CD14-positive monocyte (primary cell): Measurements from ENCODE around the gene ERMN. TPM values are rescaled to one million over a fixed set of nuclear protein-coding genes. Genes with fewer than 3 reads are reported as not detected.

Experiments
- DNase-seq, 3 donors: peaks; one replicate each; pipeline ENCODE4 v3.0.0-alpha.2; 2011 to 2022
- H2AFZ ChIP-seq: 2 replicates; pipeline ENCODE4 v1.6.0; 2012; ENCODE audit warnings: mild to moderate bottlenecking, low read depth, low read length, inconsistent platforms; ENCODE audit not compliant: insufficient read depth, poor library complexity, severe bottlenecking
- H3K27ac ChIP-seq, 2 donors: 1 replicate in 1 of 2; 2 replicates in 1 of 2; pipeline ENCODE4 v1.5.1; 2012 to 2013; ENCODE audit warnings: low read length in 2 of 2, control low read depth in 1 of 2, inconsistent platforms in 1 of 2, low read depth in 1 of 2, mild to moderate bottlenecking in 1 of 2
- H3K27me3 ChIP-seq, 2 donors: one replicate each; pipeline versions ENCODE4 v1.6.0 to v1.6.1; 2011 to 2013; ENCODE audit warnings: low read length in 2 of 2; ENCODE audit not compliant: control insufficient read depth in 2 of 2, insufficient read depth in 2 of 2
- H3K36me3 ChIP-seq, 2 donors: replicated peaks in 1 of 2; 1 replicate in 1 of 2; 2 replicates in 1 of 2; pipeline versions ENCODE4 v1.5.1 to v1.6.1; 2012 to 2013; ENCODE audit warnings: low read length in 2 of 2, control low read depth in 1 of 2, inconsistent platforms in 1 of 2, mild to moderate bottlenecking in 1 of 2; ENCODE audit not compliant: insufficient read depth in 2 of 2, control insufficient read depth in 1 of 2
- H3K4me1 ChIP-seq, 2 donors: 1 replicate in 1 of 2; 2 replicates in 1 of 2; pipeline versions ENCODE4 v1.5.1 to v1.6.1; 2012 to 2013; ENCODE audit warnings: low read length in 2 of 2, control low read depth in 1 of 2, inconsistent platforms in 1 of 2, mild to moderate bottlenecking in 1 of 2, moderate library complexity in 1 of 2; ENCODE audit not compliant: insufficient read depth in 2 of 2, control insufficient read depth in 1 of 2
- H3K4me2 ChIP-seq: replicated peaks from 2 replicates; pipeline ENCODE3; 2012; ENCODE audit warnings: low read length, moderate library complexity, mild to moderate bottlenecking; ENCODE audit not compliant: poor library complexity, severe bottlenecking; ENCODE audit errors: extremely low read depth
- H3K4me3 ChIP-seq, 3 experiments: fragments of 200-600 bp in 1 of 3; sonication (generic) in 1 of 3; replicated peaks in 1 of 3; 1 replicate in 2 of 3; 2 replicates in 1 of 3; pipeline ENCODE4 v1.5.1; 2011 to 2013; ENCODE audit warnings: low read length in 3 of 3, mild to moderate bottlenecking in 3 of 3, control low read depth in 2 of 3, low read depth in 2 of 3, inconsistent platforms in 1 of 3, moderate library complexity in 1 of 3
- H3K79me2 ChIP-seq: 2 replicates; pipeline ENCODE4 v1.6.0; 2012; ENCODE audit warnings: mild to moderate bottlenecking, control low read depth, inconsistent platforms, low read length, moderate library complexity; ENCODE audit not compliant: insufficient read depth
- H3K9ac ChIP-seq: 2 replicates; pipeline ENCODE4 v1.6.0; 2017; ENCODE audit warnings: low read length, mild to moderate bottlenecking; ENCODE audit not compliant: insufficient read depth, poor library complexity, severe bottlenecking
- H3K9me3 ChIP-seq, 2 donors: replicated peaks in 1 of 2; 1 replicate in 1 of 2; 2 replicates in 1 of 2; pipeline versions ENCODE4 v1.5.1 to v1.6.1; 2012 to 2013; ENCODE audit warnings: low read length in 2 of 2, control low read depth in 1 of 2; ENCODE audit not compliant: control insufficient read depth in 1 of 2, insufficient read depth in 1 of 2
- H4K20me1 ChIP-seq: 2 replicates; pipeline ENCODE4 v1.6.0; 2012; ENCODE audit warnings: mild to moderate bottlenecking, low read length, control low read depth, moderate library complexity; ENCODE audit not compliant: insufficient read depth
- H3K27ac Mint-ChIP-seq, 7 donors: one replicate each; pipeline ENCODE4 v1.8.0; 2020; ENCODE audit warnings: mild to moderate bottlenecking in 7 of 7, mixed read lengths in 7 of 7, moderate library complexity in 6 of 7, inconsistent platforms in 2 of 7
- H3K27me3 Mint-ChIP-seq, 3 donors: one replicate each; pipeline ENCODE4 v1.8.0; 2021 to 2022; ENCODE audit warnings: low read depth in 3 of 3, mild to moderate bottlenecking in 3 of 3, mixed read lengths in 3 of 3, moderate library complexity in 3 of 3, inconsistent platforms in 1 of 3
- H3K36me3 Mint-ChIP-seq, 2 donors: one replicate each; pipeline ENCODE4 v1.8.0; 2020; ENCODE audit warnings: mixed read lengths in 2 of 2, inconsistent platforms in 1 of 2, mild to moderate bottlenecking in 1 of 2
- H3K4me1 Mint-ChIP-seq: one replicate; pipeline ENCODE4 v1.8.0; 2020; ENCODE audit warnings: mild to moderate bottlenecking, mixed read lengths
- H3K4me3 Mint-ChIP-seq, 2 donors: one replicate each; pipeline ENCODE4 v1.8.0; 2020; ENCODE audit warnings: mild to moderate bottlenecking in 2 of 2, mixed read lengths in 2 of 2, moderate library complexity in 1 of 2
- H3K9me3 Mint-ChIP-seq, 7 donors: one replicate each; pipeline ENCODE4 v1.8.0; 2020 to 2022; ENCODE audit warnings: mixed read lengths in 7 of 7, mild to moderate bottlenecking in 6 of 7, moderate library complexity in 6 of 7, inconsistent platforms in 2 of 7
- WGBS: methylation state at CpG from one replicate; pipeline ENCODE4 v1.1.5; 2013; ENCODE audit warnings: missing lambda C conversion rate; ENCODE audit not compliant: insufficient coverage; 5-methylcytosine and 5-hydroxymethylcytosine counted together
- intact Hi-C, 2 donors: fragments of 100-400 bp; cut with micrococcal nuclease; formaldehyde crosslinking; loops; one replicate each; pipeline versions ENCODE4 v1.15.0 to v1.15.1; 2023
- polyA plus RNA-seq, 3 donors: library from polyadenylated mRNA; depleted of rRNA in 1 of 3; unstranded in 2 of 3; stranded (reverse) in 1 of 3; fragments of 300-500 nt in 2 of 3; fragments of >200 nt in 1 of 3; fragmentation: Illumina TruSeq in 2 of 3; gene quantifications; 1 replicate in 2 of 3; 2 replicates in 1 of 3; pipeline ENCODE4 v1.2.3, GENCODE V29; 2012 to 2021
- TF ChIP-seq, protein P1 (sequence below): fragments of 200-600 bp; IDR thresholded peaks from one replicate; pipeline ENCODE4 v1.8.0; 2022; ENCODE audit warnings: antibody characterized with exemption, mild to moderate bottlenecking

The ERMN gene
- polyA plus RNA-seq, 3 donors, result 0.19 to 3.9 TPM; not detected in 1

DNA sequence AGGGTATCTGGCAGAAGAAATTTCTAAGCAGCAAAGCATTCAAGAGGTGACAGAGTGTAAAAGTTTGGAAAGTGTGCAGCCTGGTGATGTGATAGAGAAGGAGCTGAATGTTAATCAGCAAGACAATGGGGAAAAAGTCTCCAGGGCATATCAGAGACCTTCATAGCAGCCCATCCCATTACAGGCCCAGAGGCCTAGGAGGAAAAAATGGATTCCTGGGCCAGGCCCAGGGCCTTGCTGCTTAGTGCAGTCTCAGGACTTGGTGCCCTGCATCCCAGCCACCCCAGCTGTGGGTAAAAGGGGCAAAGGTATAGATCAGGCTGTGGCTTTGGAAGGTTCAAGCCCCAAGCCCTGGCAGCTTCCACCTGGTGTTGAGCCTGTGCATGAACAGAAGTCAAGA is 35.9 kb upstream of the ERMN start:
- intact Hi-C loops, result no loop called here
- DNase-seq, result no peak
- no peak overlapping the region for H3K27ac Mint-ChIP-seq
- no peaks in the 10 kb centered on the region for H3K27me3 Mint-ChIP-seq
- Histone ChIP-seq H3K9ac (no peak overlapping the region), H2AFZ (no peak overlapping the region), H3K4me3 (no peak overlapping the region), H3K4me1 (no peaks in the 10 kb centered on the region), H3K79me2 (no peaks in the 10 kb centered on the region), H3K36me3 (no peaks in the 10 kb centered on the region), H4K20me1 (no peaks in the 10 kb centered on the region), H3K9me3 (peaks cover 13 to 14% of the 10 kb centered on the region in 2 donors), H3K27ac (no peak overlapping the region), H3K4me2 (no peak overlapping the region), H3K27me3 (no peaks in the 10 kb centered on the region)
- no peak overlapping the region for H3K4me3 Mint-ChIP-seq
- peaks cover 7% of the 10 kb centered on the region in 2 donors for H3K36me3 Mint-ChIP-seq
- TF ChIP-seq, protein P1, sequence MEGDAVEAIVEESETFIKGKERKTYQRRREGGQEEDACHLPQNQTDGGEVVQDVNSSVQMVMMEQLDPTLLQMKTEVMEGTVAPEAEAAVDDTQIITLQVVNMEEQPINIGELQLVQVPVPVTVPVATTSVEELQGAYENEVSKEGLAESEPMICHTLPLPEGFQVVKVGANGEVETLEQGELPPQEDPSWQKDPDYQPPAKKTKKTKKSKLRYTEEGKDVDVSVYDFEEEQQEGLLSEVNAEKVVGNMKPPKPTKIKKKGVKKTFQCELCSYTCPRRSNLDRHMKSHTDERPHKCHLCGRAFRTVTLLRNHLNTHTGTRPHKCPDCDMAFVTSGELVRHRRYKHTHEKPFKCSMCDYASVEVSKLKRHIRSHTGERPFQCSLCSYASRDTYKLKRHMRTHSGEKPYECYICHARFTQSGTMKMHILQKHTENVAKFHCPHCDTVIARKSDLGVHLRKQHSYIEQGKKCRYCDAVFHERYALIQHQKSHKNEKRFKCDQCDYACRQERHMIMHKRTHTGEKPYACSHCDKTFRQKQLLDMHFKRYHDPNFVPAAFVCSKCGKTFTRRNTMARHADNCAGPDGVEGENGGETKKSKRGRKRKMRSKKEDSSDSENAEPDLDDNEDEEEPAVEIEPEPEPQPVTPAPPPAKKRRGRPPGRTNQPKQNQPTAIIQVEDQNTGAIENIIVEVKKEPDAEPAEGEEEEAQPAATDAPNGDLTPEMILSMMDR, result no peak
- peaks cover 3% of the 10 kb centered on the region for H3K4me1 Mint-ChIP-seq
- peaks cover 13 to 23% (median 15%) of the 10 kb centered on the region in 7 donors for H3K9me3 Mint-ChIP-seq

DNA sequence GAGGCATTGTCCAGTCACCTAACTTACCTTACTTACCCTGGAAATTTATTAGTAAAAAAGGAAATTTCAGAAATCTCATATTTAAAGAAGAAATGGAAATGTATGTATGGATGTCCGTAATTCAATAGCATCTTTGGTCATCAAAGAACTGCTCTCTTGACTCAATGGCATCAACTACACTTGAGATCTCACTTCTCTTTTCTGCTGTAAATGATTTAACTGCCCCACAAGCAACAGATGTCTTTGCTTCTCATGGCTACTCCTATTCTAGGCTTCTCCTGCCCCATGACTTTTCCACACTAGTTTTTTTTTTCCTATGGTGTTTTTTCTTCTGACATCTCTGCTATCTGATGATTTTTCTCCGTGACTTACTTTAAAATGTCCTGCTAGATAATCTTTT is 34.0 kb upstream of the ERMN start:
- no peak overlapping the region for H3K4me2 ChIP-seq
- intact Hi-C loops, result no loop called here

More for the DNA sequence above, 34.0 kb upstream of the ERMN start:
- Mint-ChIP-seq H3K27ac (no peak overlapping the region), H3K4me3 (no peak overlapping the region), H3K4me1 (peaks cover 3% of the 10 kb centered on the region), H3K27me3 (no peaks in the 10 kb centered on the region), H3K9me3 (peaks cover 13 to 23% (median 15%) of the 10 kb centered on the region in 7 donors), H3K36me3 (peaks cover 7% of the 10 kb centered on the region in 2 donors)
- TF ChIP-seq, protein P1, result no peak
- Histone ChIP-seq H3K27ac (no peak overlapping the region), H3K79me2 (no peaks in the 10 kb centered on the region), H2AFZ (no peak overlapping the region), H3K27me3 (no peaks in the 10 kb centered on the region), H3K36me3 (no peaks in the 10 kb centered on the region), H4K20me1 (no peaks in the 10 kb centered on the region), H3K9me3 (peaks cover 13 to 14% of the 10 kb centered on the region in 2 donors), H3K4me1 (no peaks in the 10 kb centered on the region), H3K4me3 (no peak overlapping the region), H3K9ac (no peak overlapping the region)
- DNase-seq, result no peak
- 100% methylated on average over 1 of the region's 2 CpGs for WGBS
